ENCODE measurements around the gene MAP3K7CL. TPM values are rescaled to one million over a fixed set of nuclear protein-coding genes. Genes with fewer than 3 reads are reported as not detected.

The MAP3K7CL gene
- polyA plus RNA-seq, 4 donors: 3.0 to 6.9 (median 3.6) TPM

DNA sequence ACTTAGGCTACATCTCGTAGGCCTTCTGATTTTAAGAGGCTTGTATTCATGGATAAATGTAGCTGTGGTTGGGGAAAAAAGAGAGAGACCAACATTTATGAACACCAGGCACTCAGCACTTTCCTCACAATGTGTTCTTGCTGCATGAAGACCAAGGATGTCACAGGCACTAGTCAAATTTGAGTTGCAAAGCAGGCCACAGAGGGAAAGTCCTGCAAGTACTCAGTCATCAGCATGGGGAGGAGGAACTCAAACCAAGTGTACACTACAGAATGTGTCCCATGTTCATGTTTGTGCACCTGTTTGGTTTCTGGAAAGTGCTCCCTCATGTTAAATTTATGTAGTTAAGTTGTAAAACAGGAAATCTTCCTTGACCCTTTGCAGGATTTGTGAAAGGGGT lies 8.7 kb upstream of the MAP3K7CL start:
- no peak overlapping the region for H3K4me3 ChIP-seq (ENCODE audit: low read depth in 1 of 3, low read length in 3 of 3)
- FAIRE-seq (no peak), DNase-seq (no peak)
- WGBS, 3 donors: 88 to 97% (median 93%) methylated on average over 1 of the region's 1 CpG
- H3K27me3 ChIP-seq (ENCODE audit: control insufficient read depth in 3 of 3, insufficient read depth in 3 of 3, low read length in 3 of 3): no peaks in the 10 kb centered on the region
- no peaks in the 10 kb centered on the region for H3K4me1 ChIP-seq (ENCODE audit: control insufficient read depth in 3 of 3, insufficient read depth in 2 of 3, low read depth in 1 of 3, low read length in 2 of 3)
- no peak overlapping the region for H3K27ac ChIP-seq (ENCODE audit: low read depth in 1 of 3, low read length in 2 of 3)
- H3K9me3 ChIP-seq (ENCODE audit: control insufficient read depth in 2 of 2, insufficient read depth in 1 of 2, low read depth in 1 of 2, low read length in 1 of 2): no peaks in the 10 kb centered on the region
- no peaks in the 10 kb centered on the region for H3K36me3 ChIP-seq (ENCODE audit: control insufficient read depth in 3 of 3, insufficient read depth in 2 of 3, low read depth in 1 of 3, low read length in 3 of 3)

DNA sequence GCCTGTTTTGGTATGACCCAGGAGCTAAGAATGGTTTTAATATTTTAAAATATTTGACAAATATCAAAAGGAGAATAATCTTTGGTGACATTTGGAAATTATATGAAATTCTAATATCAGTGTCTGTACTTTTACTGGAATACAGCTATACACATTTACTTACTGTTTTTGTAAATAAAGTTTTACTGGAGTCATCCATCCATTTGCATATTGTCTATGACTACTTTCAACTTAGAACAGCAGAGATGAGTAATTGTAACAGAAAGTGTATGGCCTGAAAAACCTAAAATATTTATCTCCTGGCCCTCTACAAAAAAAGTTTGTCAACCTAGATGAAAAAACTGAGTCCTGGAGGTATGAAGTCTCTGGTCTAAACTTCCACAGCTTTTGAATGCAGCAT lies 5.8 kb upstream of the MAP3K7CL start:
- DNase-seq (no peak), FAIRE-seq (no peak)
- no peaks in the 10 kb centered on the region for H3K4me1 ChIP-seq (ENCODE audit: control insufficient read depth in 3 of 3, insufficient read depth in 2 of 3, low read depth in 1 of 3, low read length in 2 of 3)
- H3K4me3 ChIP-seq (ENCODE audit: low read depth in 1 of 3, low read length in 3 of 3): no peak overlapping the region
- H3K9me3 ChIP-seq (ENCODE audit: control insufficient read depth in 2 of 2, insufficient read depth in 1 of 2, low read depth in 1 of 2, low read length in 1 of 2): no peaks in the 10 kb centered on the region
- no peak overlapping the region for H3K27ac ChIP-seq (ENCODE audit: low read depth in 1 of 3, low read length in 2 of 3)
- H3K27me3 ChIP-seq (ENCODE audit: control insufficient read depth in 3 of 3, insufficient read depth in 3 of 3, low read length in 3 of 3): no peaks in the 10 kb centered on the region
- H3K36me3 ChIP-seq (ENCODE audit: control insufficient read depth in 3 of 3, insufficient read depth in 2 of 3, low read depth in 1 of 3, low read length in 3 of 3): no peaks in the 10 kb centered on the region

DNA sequence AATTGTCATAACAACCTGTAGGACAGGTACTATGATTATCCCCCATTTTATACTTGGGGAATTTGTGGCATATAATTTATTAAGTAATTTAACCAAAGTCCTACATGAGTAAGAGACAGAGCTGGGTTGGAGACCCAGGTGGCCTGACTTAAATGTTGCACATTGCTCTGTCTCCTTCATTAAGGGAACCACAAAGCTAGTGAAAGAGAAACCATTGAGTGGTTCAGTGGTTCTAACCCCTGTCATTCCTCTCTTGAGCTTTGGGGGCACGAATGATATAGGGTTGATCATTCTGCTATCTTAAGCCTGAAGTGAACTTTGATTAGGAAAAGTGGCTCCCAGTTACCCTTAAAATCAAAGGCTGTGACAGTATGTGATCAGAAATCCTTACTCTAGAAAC lies 5.3 kb upstream of the MAP3K7CL start:
- Histone ChIP-seq H3K36me3 (ENCODE audit: control insufficient read depth in 3 of 3, insufficient read depth in 2 of 3, low read depth in 1 of 3, low read length in 3 of 3) (no peaks in the 10 kb centered on the region), H3K27me3 (ENCODE audit: control insufficient read depth in 3 of 3, insufficient read depth in 3 of 3, low read length in 3 of 3) (no peaks in the 10 kb centered on the region), H3K4me3 (ENCODE audit: low read depth in 1 of 3, low read length in 3 of 3) (no peak overlapping the region), H3K27ac (ENCODE audit: low read depth in 1 of 3, low read length in 2 of 3) (no peak overlapping the region), H3K9me3 (ENCODE audit: control insufficient read depth in 2 of 2, insufficient read depth in 1 of 2, low read depth in 1 of 2, low read length in 1 of 2) (peaks cover 0 to 2% of the 10 kb centered on the region in 2 donors), H3K4me1 (ENCODE audit: control insufficient read depth in 3 of 3, insufficient read depth in 2 of 3, low read depth in 1 of 3, low read length in 2 of 3) (no peaks in the 10 kb centered on the region)
- DNase-seq (no peak), FAIRE-seq (no peak)
- 53 to 82% (median 60%) methylated on average over 1 of the region's 1 CpG for WGBS, 3 donors

DNA sequence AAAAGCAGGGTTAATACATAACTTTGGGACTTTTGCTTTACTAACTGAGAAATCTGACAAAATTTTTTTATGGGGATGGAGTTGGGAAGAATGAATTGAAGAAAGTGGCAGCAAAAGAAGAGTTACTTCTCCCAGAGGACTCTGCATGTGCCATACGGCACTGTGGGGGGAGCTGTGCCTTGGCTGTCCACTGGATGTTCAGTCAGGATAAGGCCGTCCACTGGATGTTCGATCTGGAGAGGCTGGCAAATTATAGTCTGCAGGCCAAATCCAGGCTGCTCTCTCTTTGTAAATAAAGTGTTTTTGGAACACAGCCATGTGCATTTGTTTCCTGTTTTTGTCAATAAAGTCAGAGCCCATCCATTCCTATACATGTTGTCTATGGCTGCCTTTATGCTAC lies 4.5 kb upstream of the MAP3K7CL start:
- DNase-seq: no peak
- Histone ChIP-seq H3K27me3 (ENCODE audit: control insufficient read depth in 3 of 3, insufficient read depth in 3 of 3, low read length in 3 of 3) (no peaks in the 10 kb centered on the region), H3K4me3 (ENCODE audit: low read depth in 1 of 3, low read length in 3 of 3) (no peak overlapping the region), H3K4me1 (ENCODE audit: control insufficient read depth in 3 of 3, insufficient read depth in 2 of 3, low read depth in 1 of 3, low read length in 2 of 3) (no peaks in the 10 kb centered on the region), H3K36me3 (ENCODE audit: control insufficient read depth in 3 of 3, insufficient read depth in 2 of 3, low read depth in 1 of 3, low read length in 3 of 3) (no peaks in the 10 kb centered on the region), H3K27ac (ENCODE audit: low read depth in 1 of 3, low read length in 2 of 3) (no peak overlapping the region), H3K9me3 (ENCODE audit: control insufficient read depth in 2 of 2, insufficient read depth in 1 of 2, low read depth in 1 of 2, low read length in 1 of 2) (peaks cover 0 to 3% of the 10 kb centered on the region in 2 donors)
- WGBS, 3 donors: 60 to 85% (median 78%) methylated on average over 3 of the region's 3 CpGs
- FAIRE-seq: no peak

DNA sequence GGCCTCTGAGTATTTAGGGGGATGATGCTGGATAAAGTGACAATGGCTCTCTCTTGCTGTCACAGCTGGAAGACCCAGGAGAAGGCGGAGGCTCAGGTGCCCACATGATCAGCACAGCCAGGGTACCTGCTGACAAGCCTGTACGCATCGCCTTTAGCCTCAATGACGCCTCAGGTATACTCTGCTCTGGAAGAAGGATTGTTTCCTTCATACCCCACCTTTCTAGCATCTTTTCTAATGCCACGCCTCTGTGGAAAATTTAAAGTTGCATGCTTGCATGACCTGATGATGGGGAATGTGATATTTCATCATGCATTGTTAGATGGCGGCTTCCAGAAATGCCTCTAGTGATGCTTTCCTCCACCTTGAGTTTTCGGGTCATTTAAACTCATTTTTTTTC lies 2.8 kb downstream of the MAP3K7CL start:
- no peak for DNase-seq
- WGBS, 3 donors: 91 to 96% (median 95%) methylated on average over 7 of the region's 7 CpGs
- no peak for FAIRE-seq
- Histone ChIP-seq H3K9me3 (ENCODE audit: control insufficient read depth in 2 of 2, insufficient read depth in 1 of 2, low read depth in 1 of 2, low read length in 1 of 2) (peaks cover 0 to 3% of the 10 kb centered on the region in 2 donors), H3K27ac (ENCODE audit: low read depth in 1 of 3, low read length in 2 of 3) (no peak overlapping the region), H3K4me1 (ENCODE audit: control insufficient read depth in 3 of 3, insufficient read depth in 2 of 3, low read depth in 1 of 3, low read length in 2 of 3) (no peaks in the 10 kb centered on the region), H3K4me3 (ENCODE audit: low read depth in 1 of 3, low read length in 3 of 3) (no peak overlapping the region), H3K27me3 (ENCODE audit: control insufficient read depth in 3 of 3, insufficient read depth in 3 of 3, low read length in 3 of 3) (no peaks in the 10 kb centered on the region), H3K36me3 (ENCODE audit: control insufficient read depth in 3 of 3, insufficient read depth in 2 of 3, low read depth in 1 of 3, low read length in 3 of 3) (peaks cover 0 to 4% (median 0%) of the 10 kb centered on the region in 3 donors)

DNA sequence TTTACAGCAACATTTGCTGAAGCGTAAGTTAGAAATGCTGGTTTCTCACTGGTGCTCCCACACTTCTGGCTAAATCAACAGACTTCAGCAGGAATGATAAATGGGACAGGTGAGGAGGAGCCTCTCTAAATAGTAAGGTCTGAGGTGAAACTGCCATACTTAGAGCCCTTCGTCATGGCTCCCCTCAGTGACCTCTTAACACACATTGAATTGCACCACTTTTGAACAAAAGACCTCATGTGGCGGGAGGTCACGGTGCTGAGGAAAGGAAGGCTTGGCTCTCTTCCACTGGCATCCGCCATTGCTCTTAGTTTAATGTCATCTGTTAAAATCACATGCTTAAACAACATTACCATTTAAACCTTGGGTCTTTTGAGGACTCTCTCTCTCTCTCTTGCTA lies 3.4 kb downstream of the MAP3K7CL start:
- Histone ChIP-seq H3K27ac (ENCODE audit: low read depth in 1 of 3, low read length in 2 of 3) (no peak overlapping the region), H3K9me3 (ENCODE audit: control insufficient read depth in 2 of 2, insufficient read depth in 1 of 2, low read depth in 1 of 2, low read length in 1 of 2) (peaks cover 0 to 3% of the 10 kb centered on the region in 2 donors), H3K4me3 (ENCODE audit: low read depth in 1 of 3, low read length in 3 of 3) (no peak overlapping the region), H3K36me3 (ENCODE audit: control insufficient read depth in 3 of 3, insufficient read depth in 2 of 3, low read depth in 1 of 3, low read length in 3 of 3) (peaks cover 0 to 4% (median 0%) of the 10 kb centered on the region in 3 donors), H3K4me1 (ENCODE audit: control insufficient read depth in 3 of 3, insufficient read depth in 2 of 3, low read depth in 1 of 3, low read length in 2 of 3) (no peaks in the 10 kb centered on the region), H3K27me3 (ENCODE audit: control insufficient read depth in 3 of 3, insufficient read depth in 3 of 3, low read length in 3 of 3) (no peaks in the 10 kb centered on the region)
- FAIRE-seq (no peak), DNase-seq (no peak)
- WGBS, 3 donors: 87 to 98% (median 93%) methylated on average over 5 of the region's 5 CpGs

DNA sequence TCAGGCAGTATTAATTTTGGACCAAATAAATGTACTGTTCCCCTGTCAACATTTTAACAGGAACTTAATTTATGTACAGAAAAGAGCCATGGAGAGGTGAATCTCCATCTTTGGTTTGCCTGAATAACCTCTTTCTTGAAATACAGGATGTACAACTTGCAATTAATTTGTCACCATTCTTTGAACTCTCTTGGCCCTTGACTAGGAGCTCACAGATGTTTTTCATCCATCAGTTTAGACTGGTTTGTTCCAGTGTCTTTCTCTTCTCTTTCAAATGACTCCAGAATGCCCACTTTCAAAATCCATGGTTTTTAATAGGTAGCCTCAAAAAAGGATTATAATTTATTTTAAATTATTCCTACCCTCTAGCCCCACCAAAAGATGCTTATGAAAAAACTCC lies 5.0 kb downstream of the MAP3K7CL start:
- no peaks in the 10 kb centered on the region for H3K4me1 ChIP-seq (ENCODE audit: control insufficient read depth in 3 of 3, insufficient read depth in 2 of 3, low read depth in 1 of 3, low read length in 2 of 3)
- no peaks in the 10 kb centered on the region for H3K9me3 ChIP-seq (ENCODE audit: control insufficient read depth in 2 of 2, insufficient read depth in 1 of 2, low read depth in 1 of 2, low read length in 1 of 2)
- H3K27me3 ChIP-seq (ENCODE audit: control insufficient read depth in 3 of 3, insufficient read depth in 3 of 3, low read length in 3 of 3): no peaks in the 10 kb centered on the region
- H3K36me3 ChIP-seq (ENCODE audit: control insufficient read depth in 3 of 3, insufficient read depth in 2 of 3, low read depth in 1 of 3, low read length in 3 of 3): peaks cover 0 to 4% (median 0%) of the 10 kb centered on the region in 3 donors
- no peak overlapping the region for H3K27ac ChIP-seq (ENCODE audit: low read depth in 1 of 3, low read length in 2 of 3)
- DNase-seq (no peak), FAIRE-seq (no peak)
- no peak overlapping the region for H3K4me3 ChIP-seq (ENCODE audit: low read depth in 1 of 3, low read length in 3 of 3)

DNA sequence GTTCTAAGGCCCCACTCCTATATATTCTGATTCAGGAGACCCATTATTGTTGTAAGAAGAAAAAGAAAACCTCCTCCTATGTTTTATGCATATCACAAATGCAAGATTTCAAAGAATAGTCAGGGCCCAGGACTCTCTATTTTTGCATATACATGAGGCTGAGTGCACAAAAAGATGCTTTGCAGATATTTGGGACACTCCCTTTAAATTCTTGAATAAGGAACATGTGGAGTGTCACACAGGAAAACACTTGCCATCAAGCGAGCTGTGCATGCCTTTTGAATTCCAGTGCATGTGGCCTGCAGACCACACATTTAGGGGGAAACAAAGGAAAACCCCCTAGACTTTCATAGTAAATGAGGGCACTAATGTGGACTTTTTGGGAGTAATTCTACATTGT lies 5.6 kb downstream of the MAP3K7CL start:
- no peaks in the 10 kb centered on the region for H3K4me1 ChIP-seq (ENCODE audit: control insufficient read depth in 3 of 3, insufficient read depth in 2 of 3, low read depth in 1 of 3, low read length in 2 of 3)
- no peaks in the 10 kb centered on the region for H3K9me3 ChIP-seq (ENCODE audit: control insufficient read depth in 2 of 2, insufficient read depth in 1 of 2, low read depth in 1 of 2, low read length in 1 of 2)
- H3K27me3 ChIP-seq (ENCODE audit: control insufficient read depth in 3 of 3, insufficient read depth in 3 of 3, low read length in 3 of 3): no peaks in the 10 kb centered on the region
- FAIRE-seq (no peak), DNase-seq (no peak)
- no peak overlapping the region for H3K27ac ChIP-seq (ENCODE audit: low read depth in 1 of 3, low read length in 2 of 3)
- 84 to 94% (median 92%) methylated on average over 1 of the region's 1 CpG for WGBS, 3 donors
- peaks cover 0 to 4% (median 0%) of the 10 kb centered on the region in 3 donors for H3K36me3 ChIP-seq (ENCODE audit: control insufficient read depth in 3 of 3, insufficient read depth in 2 of 3, low read depth in 1 of 3, low read length in 3 of 3)
- H3K4me3 ChIP-seq (ENCODE audit: low read depth in 1 of 3, low read length in 3 of 3): no peak overlapping the region

DNA sequence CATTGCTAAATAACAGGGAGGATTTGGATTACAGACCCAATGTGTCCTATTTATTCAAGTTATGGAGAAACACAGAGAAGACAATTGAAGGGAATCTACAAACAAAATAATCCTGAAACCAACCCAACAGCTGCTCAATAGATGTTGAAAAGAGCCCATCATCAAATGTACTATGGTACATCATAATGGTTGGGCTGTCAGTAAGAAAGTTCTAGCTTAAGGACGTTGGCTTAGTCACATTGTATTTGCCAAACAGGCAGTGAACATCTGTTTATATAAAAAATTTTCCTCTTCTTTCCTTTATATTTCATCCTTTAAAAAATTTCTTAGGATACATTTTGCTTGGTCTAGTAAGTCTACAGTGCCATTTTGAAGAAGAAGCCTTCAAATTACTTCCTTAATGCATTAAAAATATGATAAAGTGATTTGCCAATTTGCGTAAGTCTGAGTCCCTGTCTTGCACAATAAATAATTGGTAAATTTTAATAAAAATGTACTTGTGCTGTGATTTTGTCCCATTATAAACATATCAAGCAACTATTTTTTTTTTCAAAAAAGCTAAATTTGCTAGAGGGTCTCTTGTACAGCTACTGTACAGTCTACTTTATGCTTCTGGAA lies 14.4 kb downstream of the MAP3K7CL start:
- FAIRE-seq (no peak), DNase-seq (no peak)
- H3K27me3 ChIP-seq (ENCODE audit: control insufficient read depth in 3 of 3, insufficient read depth in 3 of 3, low read length in 3 of 3): no peaks in the 10 kb centered on the region
- H3K9me3 ChIP-seq (ENCODE audit: control insufficient read depth in 2 of 2, insufficient read depth in 1 of 2, low read depth in 1 of 2, low read length in 1 of 2): no peaks in the 10 kb centered on the region
- peaks cover 0 to 11% (median 0%) of the 10 kb centered on the region in 3 donors for H3K4me1 ChIP-seq (ENCODE audit: control insufficient read depth in 3 of 3, insufficient read depth in 2 of 3, low read depth in 1 of 3, low read length in 2 of 3)
- H3K36me3 ChIP-seq (ENCODE audit: control insufficient read depth in 3 of 3, insufficient read depth in 2 of 3, low read depth in 1 of 3, low read length in 3 of 3): no peaks in the 10 kb centered on the region
- 61 to 85% (median 64%) methylated on average over 2 of the region's 2 CpGs for WGBS, 3 donors
- no peak overlapping the region for H3K4me3 ChIP-seq (ENCODE audit: low read depth in 1 of 3, low read length in 3 of 3)
- peak overlapping the region in 1 of 3 donors; percentile 13 for H3K27ac ChIP-seq (ENCODE audit: low read depth in 1 of 3, low read length in 2 of 3)
